Hepatocyte (in vitro differentiated cells): ENCODE data around the gene MAGOH.

Experiments
- EZH2 ChIP-seq: fragments of 200-600 bp; sonication (generic); IDR thresholded peaks from 2 replicates; pipeline ENCODE4 v1.6.1; 2016; ENCODE audit warnings: antibody characterized with exemption, mild to moderate bottlenecking, borderline replicate concordance
- EZH2phosphoT487 ChIP-seq: fragments of 200-600 bp; sonication (generic); IDR thresholded peaks from one replicate; pipeline ENCODE4 v1.6.1; 2018; ENCODE audit warnings: antibody characterized with exemption, mild to moderate bottlenecking, low read depth, moderate library complexity; ENCODE audit not compliant: unreplicated experiment, severe bottlenecking
- TF ChIP-seq, protein P1 (sequence below): fragments of 200-600 bp; sonication (generic); IDR thresholded peaks from 2 replicates; pipeline ENCODE4 v1.5.1; 2016; ENCODE audit warnings: antibody characterized with exemption, mild to moderate bottlenecking; ENCODE audit not compliant: poor library complexity

DNA sequence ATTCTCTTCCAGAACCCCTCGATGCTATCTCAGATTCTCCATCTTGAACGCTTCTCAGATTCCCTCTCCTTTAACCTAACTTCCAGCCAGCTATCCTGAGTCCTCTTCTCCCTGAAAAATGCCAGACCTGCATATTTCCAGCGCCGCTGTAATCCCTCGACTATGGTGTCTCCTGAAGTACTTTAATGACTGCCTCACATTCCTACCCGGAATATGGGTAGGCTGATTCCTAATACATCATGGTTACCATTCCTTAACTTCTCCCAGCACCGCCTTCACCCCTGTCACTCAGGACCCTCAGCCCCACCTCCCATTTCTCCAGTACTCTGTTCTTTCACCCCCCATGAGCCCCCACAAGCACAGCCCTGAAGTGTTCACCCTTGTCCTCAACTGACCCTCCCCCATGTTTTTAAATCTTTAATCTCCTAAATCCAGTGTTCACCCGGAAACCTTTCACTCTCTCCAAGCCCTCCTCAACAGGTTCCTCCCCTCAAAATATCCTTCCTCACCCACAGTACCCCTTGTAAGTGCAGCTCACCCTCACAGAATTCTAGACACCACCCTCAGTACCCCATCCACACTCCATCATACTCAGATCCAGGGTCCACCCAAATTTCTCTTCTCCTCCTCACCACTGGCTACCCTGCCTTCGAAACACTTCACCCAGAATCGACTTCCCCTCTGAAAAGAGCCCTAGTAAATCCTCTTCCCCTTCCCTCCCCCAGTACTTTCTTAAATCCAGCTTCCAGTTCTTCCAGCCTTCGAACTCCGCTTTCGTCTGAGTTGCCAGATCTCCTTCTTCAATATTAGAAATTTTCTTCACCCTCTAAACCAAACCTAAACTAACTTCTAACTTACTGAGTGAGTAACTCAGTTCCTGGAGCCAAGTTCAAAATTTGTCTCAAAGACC is 40.8 kb downstream of the MAGOH start:
- TF ChIP-seq EZH2, result no peak
- TF ChIP-seq, protein P1, sequence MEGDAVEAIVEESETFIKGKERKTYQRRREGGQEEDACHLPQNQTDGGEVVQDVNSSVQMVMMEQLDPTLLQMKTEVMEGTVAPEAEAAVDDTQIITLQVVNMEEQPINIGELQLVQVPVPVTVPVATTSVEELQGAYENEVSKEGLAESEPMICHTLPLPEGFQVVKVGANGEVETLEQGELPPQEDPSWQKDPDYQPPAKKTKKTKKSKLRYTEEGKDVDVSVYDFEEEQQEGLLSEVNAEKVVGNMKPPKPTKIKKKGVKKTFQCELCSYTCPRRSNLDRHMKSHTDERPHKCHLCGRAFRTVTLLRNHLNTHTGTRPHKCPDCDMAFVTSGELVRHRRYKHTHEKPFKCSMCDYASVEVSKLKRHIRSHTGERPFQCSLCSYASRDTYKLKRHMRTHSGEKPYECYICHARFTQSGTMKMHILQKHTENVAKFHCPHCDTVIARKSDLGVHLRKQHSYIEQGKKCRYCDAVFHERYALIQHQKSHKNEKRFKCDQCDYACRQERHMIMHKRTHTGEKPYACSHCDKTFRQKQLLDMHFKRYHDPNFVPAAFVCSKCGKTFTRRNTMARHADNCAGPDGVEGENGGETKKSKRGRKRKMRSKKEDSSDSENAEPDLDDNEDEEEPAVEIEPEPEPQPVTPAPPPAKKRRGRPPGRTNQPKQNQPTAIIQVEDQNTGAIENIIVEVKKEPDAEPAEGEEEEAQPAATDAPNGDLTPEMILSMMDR, result no peak
- no peak for TF ChIP-seq EZH2phosphoT487
